ENCODE data around the gene H1-8.
"Not testable (repeated sequence)": the region's sequence is repeated elsewhere in the genome, so short reads cannot be mapped to it uniquely, and the experiment has no call there.

Gene H1-8

GRCh38 chr3:129536804-129537203 is 6.2 kb upstream of the H1-8 start:
- Mint-ChIP-seq H3K27me3 (no peaks in the 10 kb centered on the region), H3K4me1 (ENCODE audit: low read depth) (no peaks in the 10 kb centered on the region), H3K27ac (no peak overlapping the region), H3K4me3 (no peak overlapping the region), H3K9me3 (ENCODE audit: low read depth) (no peaks in the 10 kb centered on the region), H3K36me3 (no peaks in the 10 kb centered on the region)

GRCh38 chr3:129539206-129539605 is 3.8 kb upstream of the H1-8 start:
- H3K4me3 Mint-ChIP-seq, result no peak overlapping the region
- H3K36me3 Mint-ChIP-seq, result no peaks in the 10 kb centered on the region
- no peaks in the 10 kb centered on the region for H3K4me1 Mint-ChIP-seq (ENCODE audit: low read depth)
- no peak overlapping the region for H3K27ac Mint-ChIP-seq
- H3K9me3 Mint-ChIP-seq (ENCODE audit: low read depth), result no peaks in the 10 kb centered on the region
- H3K27me3 Mint-ChIP-seq, result no peaks in the 10 kb centered on the region

GRCh38 chr3:129540776-129541516 is 2.0 kb upstream of the H1-8 start:
- no peaks in the 10 kb centered on the region for H3K9me3 Mint-ChIP-seq (ENCODE audit: low read depth)
- no peak overlapping the region for H3K4me3 Mint-ChIP-seq
- H3K36me3 Mint-ChIP-seq, result no peaks in the 10 kb centered on the region
- no peak overlapping the region for H3K27ac Mint-ChIP-seq
- no peaks in the 10 kb centered on the region for H3K27me3 Mint-ChIP-seq
- no peaks in the 10 kb centered on the region for H3K4me1 Mint-ChIP-seq (ENCODE audit: low read depth)

GRCh38 chr3:129542747-129543146 is 228 bp upstream of the H1-8 start:
- H3K4me1 Mint-ChIP-seq (ENCODE audit: low read depth), result no peaks in the 10 kb centered on the region
- H3K36me3 Mint-ChIP-seq, result no peaks in the 10 kb centered on the region
- H3K4me3 Mint-ChIP-seq, result no peak overlapping the region
- H3K9me3 Mint-ChIP-seq (ENCODE audit: low read depth), result no peaks in the 10 kb centered on the region
- no peaks in the 10 kb centered on the region for H3K27me3 Mint-ChIP-seq
- H3K27ac Mint-ChIP-seq, result no peak overlapping the region

- Mint-ChIP-seq H3K4me1 (ENCODE audit: low read depth) (no peaks in the 10 kb centered on the region), H3K36me3 (no peaks in the 10 kb centered on the region), H3K9me3 (ENCODE audit: low read depth) (no peaks in the 10 kb centered on the region), H3K27ac (no peak overlapping the region), H3K27me3 (no peaks in the 10 kb centered on the region), H3K4me3 (no peak overlapping the region)
These were observed 1.0 kb downstream of the H1-8 start for GRCh38 chr3:129543999-129544398.

- H3K4me1 Mint-ChIP-seq (ENCODE audit: low read depth); H3K27me3 Mint-ChIP-seq; H3K9me3 Mint-ChIP-seq (ENCODE audit: low read depth); H3K36me3 Mint-ChIP-seq; H3K4me3 Mint-ChIP-seq; H3K27ac Mint-ChIP-seq: not testable (repeated sequence)
These were observed 3.0 kb downstream of the H1-8 start for GRCh38 chr3:129545951-129546350.

- no peak overlapping the region for H3K4me3 Mint-ChIP-seq
- H3K36me3 Mint-ChIP-seq, result no peaks in the 10 kb centered on the region
- H3K27ac Mint-ChIP-seq, result no peak overlapping the region
These were observed 4.3 kb downstream of the H1-8 start for GRCh38 chr3:129547241-129547640.

GRCh38 chr3:129548104-129548965 is 5.4 kb downstream of the H1-8 start:
- no peaks in the 10 kb centered on the region for H3K36me3 Mint-ChIP-seq
- no peaks in the 10 kb centered on the region for H3K9me3 Mint-ChIP-seq (ENCODE audit: low read depth)
- H3K27ac Mint-ChIP-seq, result no peak overlapping the region
- no peak overlapping the region for H3K4me3 Mint-ChIP-seq
- no peaks in the 10 kb centered on the region for H3K27me3 Mint-ChIP-seq
- no peaks in the 10 kb centered on the region for H3K4me1 Mint-ChIP-seq (ENCODE audit: low read depth)

More at GRCh38 chr3:129547241-129547640, 4.3 kb downstream of the H1-8 start:
- no peaks in the 10 kb centered on the region for H3K4me1 Mint-ChIP-seq (ENCODE audit: low read depth)
- no peaks in the 10 kb centered on the region for H3K9me3 Mint-ChIP-seq (ENCODE audit: low read depth)
- no peaks in the 10 kb centered on the region for H3K27me3 Mint-ChIP-seq

GRCh38 chr3:129549006-129549800 is 6.2 kb downstream of the H1-8 start:
- Mint-ChIP-seq H3K9me3 (ENCODE audit: low read depth) (no peaks in the 10 kb centered on the region), H3K4me1 (ENCODE audit: low read depth) (peaks cover 7% of the 10 kb centered on the region), H3K27me3 (no peaks in the 10 kb centered on the region), H3K36me3 (no peaks in the 10 kb centered on the region), H3K4me3 (no peak overlapping the region), H3K27ac (no peak overlapping the region)

- H3K9me3 Mint-ChIP-seq (ENCODE audit: low read depth), result no peaks in the 10 kb centered on the region
- no peaks in the 10 kb centered on the region for H3K36me3 Mint-ChIP-seq
These were observed 6.8 kb downstream of the H1-8 start for GRCh38 chr3:129549805-129550204.

GRCh38 chr3:129552287-129553050 is 9.5 kb downstream of the H1-8 start:
- Mint-ChIP-seq H3K27ac (no peak overlapping the region), H3K4me1 (ENCODE audit: low read depth) (peaks cover 10% of the 10 kb centered on the region), H3K9me3 (ENCODE audit: low read depth) (no peaks in the 10 kb centered on the region), H3K27me3 (no peaks in the 10 kb centered on the region), H3K36me3 (no peaks in the 10 kb centered on the region), H3K4me3 (no peak overlapping the region)

More at GRCh38 chr3:129549805-129550204, 6.8 kb downstream of the H1-8 start:
- Mint-ChIP-seq H3K27ac (no peak overlapping the region), H3K4me1 (ENCODE audit: low read depth) (peaks cover 10% of the 10 kb centered on the region), H3K4me3 (no peak overlapping the region), H3K27me3 (no peaks in the 10 kb centered on the region)

- Mint-ChIP-seq H3K4me3 (no peak overlapping the region), H3K4me1 (ENCODE audit: low read depth) (peaks cover 10% of the 10 kb centered on the region), H3K9me3 (ENCODE audit: low read depth) (no peaks in the 10 kb centered on the region), H3K36me3 (no peaks in the 10 kb centered on the region), H3K27ac (no peak overlapping the region), H3K27me3 (no peaks in the 10 kb centered on the region)
These were observed 10.2 kb downstream of the H1-8 start for GRCh38 chr3:129553171-129553570.

GRCh38 chr3:129553719-129554118 is 10.7 kb downstream of the H1-8 start:
- peaks cover 10% of the 10 kb centered on the region for H3K4me1 Mint-ChIP-seq (ENCODE audit: low read depth)
- no peaks in the 10 kb centered on the region for H3K27me3 Mint-ChIP-seq
- H3K9me3 Mint-ChIP-seq (ENCODE audit: low read depth), result no peaks in the 10 kb centered on the region
- H3K36me3 Mint-ChIP-seq, result no peaks in the 10 kb centered on the region
- no peak overlapping the region for H3K27ac Mint-ChIP-seq
- no peak overlapping the region for H3K4me3 Mint-ChIP-seq

GRCh38 chr3:129554356-129555152 is 11.6 kb downstream of the H1-8 start:
- no peak overlapping the region for H3K4me3 Mint-ChIP-seq
- H3K36me3 Mint-ChIP-seq, result no peaks in the 10 kb centered on the region
- H3K27ac Mint-ChIP-seq, result no peak overlapping the region
- H3K9me3 Mint-ChIP-seq (ENCODE audit: low read depth), result no peaks in the 10 kb centered on the region
- H3K27me3 Mint-ChIP-seq, result no peaks in the 10 kb centered on the region
- H3K4me1 Mint-ChIP-seq (ENCODE audit: low read depth), result peaks cover 10% of the 10 kb centered on the region

Measured in activated naive CD8-positive, alpha-beta T cell (primary cell).